Adrenal gland (tissue), 5 donors: ENCODE data around the gene UBE2QL1.

Source experiments
- CTCF ChIP-seq, 6 experiments: fragments of 450-650 bp in 4 of 6; fragments of 200-600 bp in 2 of 6; sonication (generic) in 1 of 6; IDR thresholded peaks; 1 replicate in 5 of 6; 2 replicates in 1 of 6; pipeline versions ENCODE4 v1.5.1 to v1.8.0; 2016 to 2021; ENCODE audit warnings: antibody characterized with exemption in 6 of 6, mild to moderate bottlenecking in 2 of 6, moderate library complexity in 1 of 6
- POLR2A ChIP-seq, 2 donors: fragments of 450-650 bp; IDR thresholded peaks; one replicate each; pipeline ENCODE4 v1.6.1; 2017; ENCODE audit warnings: antibody characterized with exemption in 2 of 2, mild to moderate bottlenecking in 2 of 2, moderate library complexity in 1 of 2
- donor health status: DM: no; HTN: no; CAD: no.

- TF ChIP-seq CTCF (IDR thresholded peaks at IDR 0.05) (no peak), POLR2A (IDR thresholded peaks at IDR 0.05) (no peak)
These were observed 48.4 kb upstream of the UBE2QL1 start for GRCh38 chr5:6399980-6400910.
